GM18951 (cell line): Measurements from ENCODE around the gene ZIC4.

ENCODE experiments used
- POLR2A ChIP-seq: IDR thresholded peaks from 4 replicates; pipeline ENCODE4 v1.6.1; 2011; ENCODE audit warnings: mild to moderate bottlenecking; ENCODE audit not compliant: insufficient read length, insufficient read depth; ENCODE audit errors: extremely low read depth
- in situ Hi-C: fragments of 300-500 bp; cut with MboI; formaldehyde crosslinking; loops from one replicate; pipeline ENCODE4 v1.12.0; 2022; ENCODE audit warnings: low sequenced_read_pairs, mixed read lengths, inconsistent platforms; ENCODE audit not compliant: unreplicated experiment

Gene ZIC4

GRCh38 chr3:147406028-147406931 lies at the start of gene ZIC4:
TSS of gene ZIC4 (minus strand) at chr3:147406543. CDS start at chr3:147402797, 3,746 bp downstream.
- in situ Hi-C loops = no loop called here
- TF ChIP-seq POLR2A = no peak

DNA sequence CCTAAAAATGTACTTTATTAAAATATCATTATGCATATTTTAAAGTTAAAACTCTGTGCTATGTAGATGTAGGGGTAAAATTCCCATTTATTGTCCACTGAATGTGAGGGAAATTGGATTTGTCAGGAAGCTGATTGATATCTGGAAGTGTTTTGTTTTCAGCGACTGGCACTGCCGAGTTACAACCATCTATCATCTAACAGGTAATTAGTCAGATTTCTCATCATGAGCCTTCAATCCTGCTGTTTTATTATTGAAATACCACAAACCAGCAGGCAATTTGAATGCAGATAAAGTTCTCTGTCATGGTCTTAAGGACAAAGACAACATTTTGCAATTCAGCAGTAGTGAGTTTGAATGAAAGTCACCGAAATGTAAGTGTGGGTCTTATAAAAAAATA lies 43.3 kb upstream of the ZIC4 start:
- in situ Hi-C loops = no loop called here
- no peak for TF ChIP-seq POLR2A

DNA sequence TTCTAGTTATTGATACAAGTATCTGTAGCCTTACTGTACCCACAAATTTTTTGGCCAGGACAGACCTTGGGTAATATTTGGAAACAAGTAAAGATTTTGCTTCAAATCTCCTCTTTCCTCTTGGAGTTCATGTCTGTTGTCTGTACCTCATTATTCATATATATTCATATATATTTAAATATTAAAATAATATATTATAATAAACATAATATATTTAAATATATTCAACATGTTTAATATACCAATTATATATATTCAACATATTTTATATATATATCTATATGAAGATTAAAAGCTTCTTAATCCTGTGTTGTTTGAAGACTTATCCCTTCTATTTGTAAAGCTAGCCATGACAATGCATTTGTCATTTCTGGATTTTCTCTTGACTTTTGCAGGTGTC lies 40.9 kb upstream of the ZIC4 start:
- in situ Hi-C loops = no loop called here
- TF ChIP-seq POLR2A = no peak

DNA sequence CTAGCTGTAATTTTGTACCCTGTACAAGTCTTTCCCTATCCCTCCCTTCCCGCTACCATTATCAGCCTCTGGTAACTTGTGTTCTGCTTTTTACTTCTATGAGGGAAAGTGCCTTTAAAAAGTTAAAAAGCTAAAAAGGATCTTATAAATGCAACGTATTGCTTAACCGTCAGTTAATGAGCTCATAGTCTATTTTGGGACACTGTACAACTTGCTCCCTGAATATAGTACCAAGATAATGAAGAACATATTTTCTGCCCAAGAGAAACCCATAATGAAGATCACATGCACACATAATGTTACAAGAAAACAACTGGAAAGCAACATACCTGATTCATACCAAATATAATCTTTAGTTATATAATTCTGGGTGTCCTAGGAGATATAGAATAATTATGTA lies 25.4 kb upstream of the ZIC4 start:
- in situ Hi-C loops = no loop called here
- TF ChIP-seq POLR2A = no peak

DNA sequence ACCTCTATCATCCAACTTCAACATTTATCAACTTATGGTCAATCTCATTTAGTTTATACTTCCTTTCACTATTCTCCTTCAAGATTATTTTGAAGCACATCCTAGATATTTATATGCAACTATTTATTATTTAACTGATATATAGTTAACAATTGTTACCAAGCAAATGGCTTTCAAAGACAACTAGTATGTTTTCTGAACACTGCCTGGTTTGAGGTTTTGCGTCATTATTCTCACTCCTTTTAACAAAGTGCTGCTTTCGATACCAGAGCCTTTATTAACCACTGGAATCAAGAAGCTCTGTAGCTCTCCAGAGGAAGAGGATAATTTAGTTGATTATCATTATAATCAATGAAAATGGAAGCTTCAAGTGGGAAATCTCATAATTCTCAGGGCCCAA lies 22.4 kb upstream of the ZIC4 start:
- no peak for TF ChIP-seq POLR2A
- in situ Hi-C loops = no loop called here

DNA sequence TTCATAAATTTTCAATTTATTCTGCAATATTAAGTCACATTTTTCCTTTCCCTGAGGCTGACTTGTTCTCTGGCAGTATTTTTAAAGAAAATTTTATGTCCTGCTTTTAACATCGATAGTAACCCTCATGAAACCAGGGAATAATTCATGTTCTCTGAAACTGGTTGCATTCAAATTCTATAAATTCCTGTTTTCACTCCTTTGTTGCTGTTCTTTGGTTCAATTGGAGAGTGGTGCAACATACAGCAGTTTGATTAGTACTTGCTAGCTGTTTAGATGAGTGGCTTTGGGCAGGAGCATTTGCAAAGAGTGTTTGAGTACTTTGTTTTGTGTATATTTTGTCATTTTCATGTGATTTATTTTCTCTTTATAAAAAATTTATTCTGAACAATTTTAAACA lies 22.0 kb upstream of the ZIC4 start:
- in situ Hi-C loops = no loop called here
- no peak for TF ChIP-seq POLR2A

- TF ChIP-seq POLR2A = no peak
- in situ Hi-C loops = no loop called here
These were observed 21.4 kb upstream of the ZIC4 start for GRCh38 chr3:147427746-147428145.

DNA sequence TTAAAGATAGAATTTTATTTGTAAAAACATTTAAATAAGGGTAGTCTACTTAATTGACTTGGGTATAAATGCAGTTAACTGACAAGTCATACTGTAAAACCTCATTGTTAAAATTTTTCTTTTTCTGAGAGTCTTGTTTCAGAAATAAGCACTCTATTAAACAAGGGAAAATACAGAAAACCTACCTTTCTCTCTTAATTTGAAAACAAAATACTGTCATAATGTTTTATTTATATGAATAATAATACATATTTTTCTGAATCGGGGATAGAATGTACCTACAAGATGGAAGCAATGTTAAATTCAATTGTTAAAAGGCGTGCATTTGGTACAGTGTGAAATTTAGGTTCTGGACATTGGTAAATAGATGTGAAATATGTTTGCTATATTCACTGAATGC lies 20.6 kb upstream of the ZIC4 start:
- in situ Hi-C loops = no loop called here
- TF ChIP-seq POLR2A = no peak

GRCh38 chr3:147425388-147425850 lies 19.1 kb upstream of the ZIC4 start:
- in situ Hi-C loops = no loop called here
- no peak for TF ChIP-seq POLR2A

GRCh38 chr3:147424581-147425387 lies 18.4 kb upstream of the ZIC4 start:
- no peak for TF ChIP-seq POLR2A
- in situ Hi-C loops = no loop called here

DNA sequence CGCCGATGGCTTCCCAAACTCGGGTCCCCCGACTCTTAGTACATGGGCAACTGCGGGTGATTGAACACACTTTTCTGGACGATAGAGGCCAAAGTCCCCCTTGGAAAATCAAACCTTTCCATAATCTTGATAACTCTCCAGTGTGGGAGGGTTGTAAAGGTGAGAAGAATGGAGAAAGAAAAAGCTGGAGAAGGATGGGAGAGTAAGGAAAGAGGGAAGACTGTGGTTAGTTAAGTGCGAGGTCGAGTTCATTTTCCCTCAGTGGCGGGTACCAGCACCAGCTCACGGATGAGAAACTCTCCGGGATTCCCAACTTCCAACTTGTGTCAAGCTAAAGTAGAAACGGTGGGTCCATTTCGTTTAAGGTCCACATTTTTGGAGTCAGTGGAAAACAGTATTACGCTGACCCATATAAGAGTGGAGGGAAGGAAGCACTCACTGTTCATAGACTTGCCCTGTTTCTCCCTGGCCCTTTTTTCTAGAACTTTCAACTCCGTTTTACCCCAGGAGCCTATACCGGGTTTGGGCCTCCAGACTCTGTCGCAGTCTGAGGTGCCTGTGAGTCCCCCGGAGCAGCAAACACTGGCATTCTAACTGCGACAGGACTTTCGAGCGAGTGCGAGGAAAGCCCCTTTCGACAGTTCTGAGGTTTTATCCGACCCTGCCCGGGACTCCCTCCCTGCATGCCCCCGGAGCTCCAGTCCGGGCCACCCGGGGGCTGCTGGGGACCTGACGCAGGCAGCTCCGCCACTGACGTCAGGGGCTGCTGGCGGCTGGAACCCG lies 17.6 kb upstream of the ZIC4 start:
- in situ Hi-C loops = no loop called here
- TF ChIP-seq POLR2A = no peak

DNA sequence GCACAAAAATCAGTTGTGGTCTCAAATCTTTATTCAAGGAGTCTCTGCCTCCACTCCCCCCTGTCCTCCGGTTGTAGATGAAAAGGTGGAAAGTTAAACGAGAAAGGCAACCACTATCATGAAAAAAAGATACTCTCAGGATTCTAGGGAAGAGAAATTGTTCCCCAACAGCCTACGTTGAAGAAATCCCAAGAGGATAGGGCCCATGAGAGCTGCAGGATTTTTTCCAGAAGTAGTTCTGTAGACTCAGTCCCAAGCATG lies 17.1 kb upstream of the ZIC4 start:
- no peak for TF ChIP-seq POLR2A
- in situ Hi-C loops = no loop called here

DNA sequence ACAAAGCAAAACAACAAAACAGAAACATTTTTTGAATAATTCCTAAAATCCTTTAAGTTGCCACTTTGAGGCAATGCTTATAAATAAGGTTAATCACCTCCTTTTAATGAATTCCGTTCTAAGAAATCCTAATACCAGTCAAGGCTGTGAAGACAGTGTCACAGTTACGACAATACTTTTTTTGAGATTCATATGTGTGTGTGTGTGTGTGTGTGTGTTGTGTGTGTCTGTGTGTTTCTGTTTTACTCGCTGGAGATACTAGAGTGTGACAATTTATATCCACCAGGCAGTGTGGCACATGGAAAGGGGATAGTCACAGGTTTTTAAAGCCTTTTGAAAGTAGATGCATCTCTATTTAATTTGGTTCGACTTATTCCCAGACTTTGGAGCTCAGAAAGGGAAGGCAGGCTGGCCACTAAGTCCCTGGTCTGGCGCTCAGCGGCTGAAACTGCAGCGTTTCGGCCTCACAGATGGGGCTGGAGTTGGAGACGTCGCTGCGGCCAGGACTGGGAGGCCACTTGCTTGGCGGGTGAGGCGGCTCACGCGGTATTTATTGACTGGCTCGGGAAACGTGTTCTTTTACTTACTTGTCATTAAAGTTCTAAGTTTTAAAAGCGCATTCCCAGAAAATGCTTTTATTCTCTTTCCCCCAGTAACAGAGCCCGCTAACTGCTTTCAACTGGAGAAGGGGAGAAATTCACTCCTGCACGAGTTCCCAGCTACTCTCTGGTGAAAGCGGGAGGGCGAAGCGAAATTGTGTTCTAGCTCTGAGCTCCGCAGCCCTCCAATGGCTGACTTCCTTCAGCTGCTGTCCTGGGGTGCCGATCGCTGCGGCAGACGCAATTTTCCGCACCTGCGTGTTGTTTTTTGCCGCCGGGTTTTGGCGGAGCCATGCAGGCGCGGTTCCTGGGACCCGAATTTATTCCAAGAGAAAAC lies 16.5 kb upstream of the ZIC4 start:
- in situ Hi-C loops = no loop called here

DNA sequence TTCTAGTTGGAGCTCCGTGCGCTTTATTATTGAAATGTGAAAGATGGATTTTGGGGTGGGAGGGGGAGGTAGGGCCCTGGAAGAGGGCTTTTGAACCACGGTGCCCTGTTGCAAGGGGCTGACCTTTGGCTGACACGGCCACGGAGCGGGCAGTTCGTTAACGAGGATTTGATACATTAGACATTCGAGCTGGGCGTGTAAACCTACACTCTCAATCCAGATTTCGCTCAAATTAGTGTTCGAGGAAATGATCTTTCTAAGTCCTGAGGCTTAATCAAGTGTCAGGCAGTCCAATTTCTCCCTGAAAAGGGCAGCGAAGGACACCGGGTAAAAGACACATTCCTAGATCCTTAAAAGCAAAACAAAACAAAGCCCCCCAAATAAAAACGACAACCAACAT lies 15.9 kb upstream of the ZIC4 start:
- in situ Hi-C loops = no loop called here
- no peak for TF ChIP-seq POLR2A

More for the DNA sequence above, 16.5 kb upstream of the ZIC4 start:
- TF ChIP-seq POLR2A = no peak
